Dermis blood vessel endothelial cell (primary cell): ENCODE measurements around the gene DENND1B. TPM values are rescaled to one million over a fixed set of nuclear protein-coding genes. Genes with fewer than 3 reads are reported as not detected.
"Not testable (repeated sequence)": the region's sequence is repeated elsewhere in the genome, so short reads cannot be mapped to it uniquely, and the experiment has no call there.

Source experiments
- DNase-seq: peaks from one replicate; pipeline ENCODE4 v3.0.0; 2010
- total RNA-seq: library from RNA; depleted of rRNA; stranded (reverse); fragments of >200 nt; gene quantifications from 2 replicates; pipeline ENCODE4 v1.2.3, GENCODE V29; 2014

Gene DENND1B
- total RNA-seq, 1 donor from 2014 or later, result 5.4 TPM

GRCh38 chr1:197782722-197783360 is 7.6 kb upstream of the DENND1B start:
- peak; percentile 7 for DNase-seq

DNA sequence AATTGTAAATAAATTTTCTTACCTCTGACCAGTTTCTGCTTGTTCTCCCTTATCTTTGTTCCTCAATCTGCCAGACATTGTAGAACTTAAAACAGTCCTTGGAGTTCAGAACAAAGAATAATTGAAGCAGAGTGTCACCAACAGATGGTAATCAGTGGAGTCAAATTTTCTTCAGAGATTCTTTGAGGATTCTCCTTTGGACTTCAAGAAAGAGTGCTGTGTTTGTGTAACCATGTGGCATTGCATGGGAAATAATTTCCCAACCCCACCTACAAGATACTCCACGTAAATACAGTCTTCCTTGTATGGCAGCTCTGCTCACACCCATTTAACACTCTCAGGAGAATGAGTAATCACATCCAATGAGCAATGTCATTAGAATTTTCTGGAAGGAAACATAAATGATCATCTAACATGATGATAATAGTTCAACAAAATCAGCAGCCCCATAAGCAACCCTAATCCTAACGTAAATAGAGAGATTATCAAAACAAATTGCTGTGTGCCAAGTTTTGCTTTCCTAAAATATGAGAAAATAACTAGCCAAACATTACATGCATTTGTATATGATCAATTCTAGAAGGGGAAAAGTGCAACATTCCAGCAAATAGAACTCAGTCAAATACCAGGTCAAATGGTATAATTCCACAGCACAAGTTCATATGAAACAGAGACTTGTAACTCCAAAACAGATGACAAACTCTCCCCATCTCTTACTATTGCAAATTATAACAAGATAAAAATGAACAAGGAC is 6.9 kb upstream of the DENND1B start:
- DNase-seq, result peak; percentile 6

- DNase-seq, result no peak
These were observed 4.6 kb upstream of the DENND1B start for GRCh38 chr1:197779921-197780320.

DNA sequence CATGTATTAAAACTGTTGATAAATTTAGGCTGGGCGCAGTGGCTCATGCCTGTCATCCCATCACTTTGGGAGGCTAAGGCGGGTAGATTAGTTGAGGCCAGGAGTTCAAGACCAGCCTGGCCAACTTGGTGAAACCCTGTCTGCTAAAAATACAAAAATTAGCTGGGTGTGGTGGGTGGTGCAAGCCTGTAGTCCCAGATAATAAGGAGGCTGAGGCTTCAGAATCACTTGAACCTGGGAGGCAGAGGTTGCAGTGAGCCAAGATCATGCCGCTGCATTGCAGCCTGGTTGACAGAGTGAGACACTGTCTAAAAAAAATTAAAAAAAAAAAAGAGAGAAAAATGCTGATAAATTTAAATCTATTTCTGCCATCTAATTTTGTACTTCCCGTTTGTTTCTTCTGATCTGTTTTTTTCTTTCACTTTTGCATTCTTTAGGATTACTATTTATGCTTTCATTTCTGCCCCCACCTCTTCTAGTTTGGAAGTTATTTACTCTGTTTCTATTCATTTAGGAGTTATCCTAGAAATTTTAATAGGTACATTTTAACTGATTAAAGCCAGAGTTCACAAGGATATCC is 3.2 kb upstream of the DENND1B start:
- no peak for DNase-seq

- DNase-seq, result peak; percentile 39
These were observed 1.2 kb upstream of the DENND1B start for GRCh38 chr1:197776351-197777105.

DNA sequence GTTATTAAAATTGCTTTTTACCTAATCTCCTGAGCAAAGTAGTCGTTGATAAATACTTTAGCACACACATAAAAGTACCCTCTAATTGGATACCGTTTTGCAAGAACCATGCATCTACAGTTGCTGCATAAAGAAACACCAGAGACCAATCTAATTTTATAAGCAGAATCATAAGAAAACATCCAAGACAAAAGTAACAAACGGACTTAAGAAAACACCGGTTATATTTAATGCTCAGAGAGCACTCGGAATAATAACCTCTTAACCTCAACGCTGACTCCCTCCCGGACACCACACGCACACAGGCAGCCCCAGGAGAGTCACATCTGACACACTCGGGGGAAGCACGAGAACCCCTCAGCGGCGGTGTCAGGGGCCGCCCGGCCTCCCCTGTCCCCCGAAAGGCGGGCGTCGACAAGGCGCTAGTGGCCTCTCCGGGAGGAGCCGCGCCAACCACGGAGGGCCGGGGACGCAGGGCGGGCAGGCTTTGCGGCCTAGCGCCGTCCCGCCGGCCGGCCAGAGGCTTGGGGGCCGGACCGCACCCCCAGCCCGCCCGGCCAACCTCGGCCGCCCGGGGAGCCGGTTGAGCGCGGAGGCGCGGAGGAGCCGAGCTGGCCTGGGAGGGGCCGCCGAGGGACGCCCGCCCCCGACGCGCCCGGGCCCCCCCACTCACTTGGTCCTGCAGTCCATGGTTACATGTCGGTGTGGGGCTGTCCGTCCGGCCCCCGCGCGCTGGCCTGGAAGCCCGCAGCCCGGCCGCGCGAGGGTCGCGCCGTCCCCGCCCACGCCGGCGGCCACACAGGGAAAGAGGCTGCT is 606 bp downstream of the DENND1B start:
- peak; percentile 57 for DNase-seq

- DNase-seq, result peak; percentile 24
These were observed 1.4 kb downstream of the DENND1B start for GRCh38 chr1:197773856-197774255.

DNA sequence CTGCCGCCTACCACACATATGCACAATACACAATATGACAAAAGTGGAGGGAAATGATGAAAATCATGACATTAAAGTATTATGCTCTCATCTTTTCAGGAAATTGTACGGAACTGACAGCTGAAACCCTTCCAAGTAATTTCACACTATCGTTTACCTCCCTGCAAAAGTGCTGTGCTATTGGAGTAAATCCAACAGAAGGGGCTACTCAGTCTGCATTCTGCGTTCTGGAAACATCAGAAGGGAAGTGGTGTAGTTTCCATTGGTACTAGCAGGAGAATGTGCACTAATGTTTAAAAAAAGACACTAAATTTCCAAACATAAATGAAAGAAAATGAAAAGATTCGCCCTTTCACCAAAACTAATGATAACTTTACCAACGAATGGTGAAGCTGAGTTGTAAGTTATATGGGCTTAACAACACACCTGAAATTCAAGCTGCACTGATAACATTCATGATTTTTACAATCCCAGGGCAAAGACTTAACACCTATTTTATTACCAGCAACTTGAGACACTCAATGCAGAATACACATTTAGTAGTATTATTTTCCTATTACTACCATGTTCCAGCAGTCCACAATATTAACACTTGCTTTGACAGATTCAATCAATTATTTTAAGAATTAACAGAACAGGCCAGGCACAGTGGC is 3.2 kb downstream of the DENND1B start:
- no peak for DNase-seq

DNA sequence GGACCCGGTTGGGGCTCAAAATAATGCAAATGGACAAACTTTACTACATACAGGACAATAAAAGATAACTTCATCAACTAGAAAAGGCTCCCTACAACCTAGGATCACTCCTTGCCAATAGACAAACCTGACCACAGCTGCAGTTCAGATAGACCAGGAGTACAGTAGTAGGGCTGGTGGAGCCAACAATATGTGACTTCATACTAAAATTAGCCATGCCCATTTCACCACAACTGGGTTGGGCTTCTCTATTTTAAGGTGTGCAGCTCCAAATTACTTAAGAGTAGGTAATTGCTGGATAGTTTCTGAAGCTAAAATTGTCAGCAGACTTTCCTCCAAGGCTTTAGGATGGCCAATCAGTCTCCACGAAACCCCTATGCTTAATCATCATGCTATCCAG is 3.9 kb downstream of the DENND1B start:
- no peak for DNase-seq

DNA sequence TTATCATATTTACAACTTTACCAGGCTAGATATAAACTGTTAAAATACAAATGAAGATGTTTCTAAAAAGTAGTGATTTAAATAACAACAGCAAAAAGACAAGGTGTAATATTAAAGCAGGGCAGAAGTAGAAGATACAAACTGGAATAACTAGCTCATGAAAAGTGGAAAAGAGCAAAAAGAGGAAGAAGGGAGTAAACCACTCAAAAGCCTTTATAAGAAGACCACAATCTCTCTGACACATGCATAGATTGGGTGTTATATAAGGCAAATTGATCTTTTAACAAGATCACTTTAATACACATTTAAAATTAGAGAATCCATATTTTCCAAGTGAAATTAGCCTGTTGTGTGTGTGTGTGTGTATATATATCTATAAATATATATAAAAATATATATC is 5.0 kb downstream of the DENND1B start:
- no peak for DNase-seq

DNA sequence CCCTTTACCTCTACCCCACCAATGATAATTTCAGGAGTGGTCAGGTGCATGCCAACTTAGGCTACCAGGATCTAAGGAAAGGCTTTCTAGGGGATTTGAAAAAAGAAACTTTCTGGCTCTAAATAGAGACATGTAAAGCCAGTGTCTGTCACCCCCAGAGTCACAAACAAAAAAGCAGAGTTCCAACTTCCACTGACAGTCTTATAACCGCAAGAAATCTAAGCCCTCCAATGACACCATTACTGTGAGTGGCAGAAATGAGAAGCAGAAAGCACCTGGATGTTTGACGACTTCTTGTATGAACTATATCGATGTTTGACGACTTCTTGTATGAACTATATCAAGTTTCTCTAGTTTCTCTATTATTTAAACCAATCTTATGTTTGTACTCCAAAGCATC is 6.0 kb downstream of the DENND1B start:
- DNase-seq, result no peak

DNA sequence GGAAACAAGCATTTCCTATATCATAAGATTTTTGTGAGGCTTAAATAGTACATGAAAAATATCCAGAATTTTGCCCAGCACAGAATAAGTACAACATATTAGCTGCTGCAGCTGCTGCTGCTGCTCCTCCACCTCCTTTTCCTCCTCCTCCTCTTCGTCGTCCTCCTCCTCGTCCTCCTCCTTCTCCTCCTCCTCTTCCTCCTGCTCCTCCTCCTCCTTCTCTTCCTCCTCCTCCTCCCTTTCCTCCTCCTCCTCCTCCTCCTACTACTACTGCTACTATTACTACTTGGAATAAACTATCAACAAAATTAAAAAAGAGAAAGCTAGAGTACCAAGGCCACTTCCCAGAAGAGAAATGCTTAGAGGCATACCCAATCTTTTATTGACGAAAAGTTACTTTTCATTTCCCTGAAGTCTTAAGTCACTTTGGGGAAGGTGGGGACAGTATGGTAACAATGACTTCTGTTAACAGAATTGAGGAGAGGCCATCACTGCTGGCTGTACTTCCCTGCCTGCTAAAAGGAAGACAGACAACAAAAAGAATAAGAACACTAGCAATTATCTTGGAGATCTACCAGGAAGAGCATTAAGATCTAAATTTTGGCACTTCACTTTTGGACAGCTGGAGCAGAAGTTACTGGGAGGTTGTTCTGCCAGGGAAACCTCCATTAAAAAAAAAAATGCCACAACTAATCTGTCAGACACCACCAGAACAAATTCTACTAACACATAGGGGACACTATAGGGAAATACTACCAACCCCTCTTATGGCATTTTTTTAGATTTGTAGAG is 7.1 kb downstream of the DENND1B start:
- no peak for DNase-seq

GRCh38 chr1:197763769-197764168 is 11.5 kb downstream of the DENND1B start:
- DNase-seq, result no peak

DNA sequence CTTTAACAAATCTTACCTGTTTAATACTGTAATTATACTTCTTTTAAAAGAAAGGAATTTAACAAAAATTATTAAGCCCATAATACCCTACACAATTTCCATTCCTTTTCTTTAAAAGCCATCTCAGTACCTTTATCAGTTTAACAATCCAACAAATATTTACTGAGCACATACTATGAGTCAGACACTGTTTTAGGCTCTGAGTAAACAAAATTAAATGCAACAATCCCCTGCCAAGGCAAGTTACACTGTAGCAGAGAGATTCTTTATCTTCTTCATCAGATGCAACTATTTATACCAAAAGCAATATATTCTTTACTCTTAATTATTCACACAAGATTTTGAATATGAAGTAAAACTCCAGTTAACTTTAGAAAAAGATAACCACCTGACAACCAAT is 12.0 kb downstream of the DENND1B start:
- DNase-seq, result no peak

DNA sequence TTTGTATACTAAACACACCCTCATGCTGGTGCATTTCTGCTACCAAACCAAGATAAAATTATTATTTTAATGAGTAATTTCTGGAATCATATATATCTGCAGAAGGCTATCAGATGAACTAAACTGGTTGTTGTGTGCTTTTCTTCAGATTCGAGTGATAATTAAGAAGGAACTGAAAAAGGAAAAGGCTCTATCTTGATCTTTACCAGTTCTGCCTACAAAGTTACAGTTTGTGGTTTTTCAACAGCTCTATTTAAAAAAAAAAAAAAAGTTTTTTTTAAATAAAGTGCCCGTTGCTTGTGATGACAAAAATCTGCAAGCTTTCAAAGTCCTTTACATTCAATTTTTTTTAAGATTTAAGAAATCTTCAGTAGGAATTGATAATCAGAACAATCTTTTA is 13.6 kb downstream of the DENND1B start:
- DNase-seq, result no peak

- not testable (repeated sequence) for DNase-seq
These were observed 19.7 kb downstream of the DENND1B start for GRCh38 chr1:197755553-197755952.

- not testable (repeated sequence) for DNase-seq
These were observed 22.6 kb downstream of the DENND1B start for GRCh38 chr1:197752652-197753164.

- DNase-seq, result no peak
These were observed 24.9 kb downstream of the DENND1B start for GRCh38 chr1:197750366-197750765.

DNA sequence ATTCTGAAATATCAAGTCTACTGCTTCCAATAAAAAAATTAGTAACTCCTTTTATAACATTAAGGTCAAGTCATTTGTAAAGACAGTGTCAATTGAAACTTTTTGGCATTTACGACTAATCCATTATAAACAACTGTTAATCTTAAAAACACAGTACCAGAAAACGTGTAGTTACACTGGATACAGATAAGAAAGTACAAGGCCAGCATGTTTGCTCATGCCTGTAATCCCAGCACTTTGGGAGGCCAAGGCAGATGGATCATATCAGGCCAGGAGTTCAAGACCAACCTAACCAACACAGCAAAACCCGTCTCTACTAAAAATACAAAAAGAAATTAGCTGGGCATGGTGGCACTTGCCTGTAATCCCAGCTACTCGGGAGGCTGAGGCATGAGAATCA is 29.4 kb downstream of the DENND1B start:
- DNase-seq, result no peak

DNA sequence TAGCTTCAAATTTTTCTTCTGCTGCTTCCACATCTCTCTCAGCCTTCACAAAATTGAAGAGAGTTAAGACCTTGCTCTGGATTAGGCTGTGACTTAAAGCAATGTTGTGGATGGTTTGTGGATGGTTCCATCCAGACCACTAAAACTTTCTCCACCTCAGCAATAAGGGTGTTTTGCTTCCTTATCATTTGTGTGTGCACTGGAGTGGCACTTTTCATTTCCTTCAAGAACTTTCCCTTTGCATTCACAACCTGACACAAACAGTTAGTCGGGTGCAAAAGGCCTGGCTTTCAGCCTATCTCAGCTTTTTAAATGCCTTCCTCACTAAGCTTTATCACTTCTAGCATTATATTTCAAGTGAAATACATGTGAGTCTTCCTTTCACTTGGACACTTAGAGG is 30.3 kb downstream of the DENND1B start:
- DNase-seq, result no peak

DNA sequence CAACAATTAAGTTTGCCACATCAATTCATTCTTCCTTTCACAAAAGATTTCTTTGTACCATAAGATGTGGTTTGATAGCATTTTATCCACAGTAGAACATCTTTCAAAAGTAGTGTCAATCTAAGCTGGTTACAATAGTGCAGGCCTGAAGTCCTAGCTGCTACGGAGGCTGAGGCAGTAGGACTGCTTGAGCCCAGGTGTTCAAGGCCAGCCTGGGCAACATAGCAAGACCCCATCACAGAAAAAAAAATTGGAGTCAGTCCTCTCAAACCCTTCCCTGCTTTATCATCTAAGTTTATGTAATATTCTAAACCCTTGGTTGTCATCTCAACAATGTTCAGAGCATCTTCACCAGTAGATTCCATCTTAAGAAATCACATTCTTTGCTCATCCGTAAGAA is 31.7 kb downstream of the DENND1B start:
- DNase-seq, result no peak
